C4-2B (cell line): ENCODE data around the gene SERPINA5.
"Not testable (repeated sequence)": the region's sequence is repeated elsewhere in the genome, so short reads cannot be mapped to it uniquely, and the experiment has no call there.

Experiments
- H3K27ac ChIP-seq: fragments of 450-650 bp; 2 replicates; pipeline ENCODE4 v1.5.1; 2017
- CTCF ChIP-seq: fragments of 450-650 bp; conservative IDR thresholded peaks from 2 replicates; pipeline ENCODE4 v1.5.1; 2017; ENCODE audit warnings: mild to moderate bottlenecking
- ZFX ChIP-seq: fragments of 450-650 bp; IDR thresholded peaks from 2 replicates; pipeline ENCODE4 v1.6.1; 2017

The SERPINA5 gene

GRCh38 chr14:94605361-94605760 is 24.1 kb downstream of the SERPINA5 start:
- TF ChIP-seq CTCF, result no peak
- TF ChIP-seq ZFX, result no peak
- H3K27ac ChIP-seq, result no peak overlapping the region

DNA sequence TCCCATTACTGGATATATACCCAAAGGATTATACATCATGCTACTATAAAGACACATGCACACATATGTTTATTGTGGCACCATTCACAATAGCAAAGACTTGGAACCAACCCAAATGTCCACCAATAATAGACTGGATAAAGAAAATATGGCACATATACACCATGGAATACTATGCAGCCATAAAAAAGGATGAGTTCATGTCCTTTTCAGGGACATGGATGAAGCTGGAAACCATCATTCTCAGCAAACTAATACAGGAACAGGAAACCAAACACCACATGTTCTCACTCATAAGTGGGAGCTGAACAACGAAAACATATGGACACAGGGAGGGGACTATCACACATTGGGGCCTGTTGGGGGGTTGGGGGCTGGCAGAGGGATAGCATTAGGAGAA is 27.7 kb downstream of the SERPINA5 start:
- H3K27ac ChIP-seq, result not testable (repeated sequence)

GRCh38 chr14:94611179-94611578 is 30.0 kb downstream of the SERPINA5 start:
- no peak for TF ChIP-seq CTCF
- TF ChIP-seq ZFX, result no peak
- no peak overlapping the region for H3K27ac ChIP-seq

DNA sequence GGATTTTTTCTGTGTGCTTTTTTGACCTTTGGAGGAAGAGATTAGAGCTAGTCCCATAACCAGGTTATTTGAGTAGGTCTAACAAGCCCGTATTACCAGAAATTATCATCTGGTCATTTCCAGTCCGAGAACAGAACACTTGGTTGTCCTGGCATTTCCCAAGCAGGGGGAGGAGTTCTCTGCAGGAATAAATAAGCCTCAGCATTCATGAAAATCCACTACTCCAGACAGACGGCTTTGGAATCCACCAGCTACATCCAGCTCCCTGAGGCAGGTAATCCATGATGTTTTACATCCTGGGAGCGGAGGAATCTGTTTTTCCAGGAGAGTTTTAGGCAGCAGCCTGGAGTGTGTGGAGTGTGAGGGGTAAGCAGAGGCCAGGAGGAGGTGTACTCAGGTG is 30.9 kb downstream of the SERPINA5 start, which contains the start of gene SERPINA3:
TSS of gene SERPINA3 (plus strand) at position 218 of the 400 bp plus-strand sequence. CDS start 2,051 bp downstream, outside the sequence.
- TF ChIP-seq ZFX (no peak), CTCF (no peak)
- H3K27ac ChIP-seq, result no peak within 1 kb of the TSS

DNA sequence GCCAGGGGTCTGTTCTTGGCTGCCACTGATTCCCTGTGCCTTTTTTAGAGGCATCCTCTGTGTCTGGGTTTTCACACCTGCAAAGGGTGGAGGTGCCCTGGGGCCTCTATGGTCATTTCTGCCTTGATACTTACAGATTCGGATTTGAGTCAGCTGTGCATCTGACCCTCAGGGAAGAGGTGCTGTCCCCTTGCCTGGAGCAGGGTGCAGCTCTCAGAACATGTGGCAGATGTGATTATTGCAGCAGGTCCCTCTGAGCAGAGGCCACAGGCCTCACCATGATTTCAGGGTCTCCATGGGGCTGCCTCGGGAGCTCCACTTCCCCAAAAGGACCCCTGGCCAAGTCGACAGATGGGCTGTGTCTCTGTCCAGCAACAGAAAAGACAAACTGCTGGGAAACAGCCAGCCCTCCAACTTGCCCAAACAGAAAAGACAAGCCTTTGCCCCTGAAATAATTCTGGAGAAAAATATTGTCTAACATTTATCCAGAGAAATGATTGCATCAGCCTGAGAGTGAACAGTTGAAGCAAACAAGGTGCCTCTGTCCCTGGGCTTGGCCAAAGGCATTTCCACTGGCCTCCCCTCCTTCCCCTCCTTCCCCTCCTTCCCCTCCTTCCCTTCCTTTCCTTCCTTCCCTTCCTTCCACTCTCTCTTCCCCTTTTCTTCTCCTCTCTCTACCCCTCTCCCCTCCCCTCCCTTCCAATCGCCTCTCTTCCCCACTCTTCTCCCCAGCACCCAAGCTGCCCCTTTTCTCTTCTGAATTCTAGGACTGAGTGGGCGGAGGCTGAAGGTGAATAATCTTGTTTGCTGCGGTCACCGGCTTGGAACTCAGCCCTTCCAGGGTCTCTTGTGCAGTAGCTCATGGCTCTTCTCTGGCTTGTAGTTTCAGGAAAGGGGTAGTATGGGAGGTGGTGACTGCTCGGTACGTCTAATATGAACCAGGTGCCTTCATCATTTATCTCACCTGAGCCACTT is 31.6 kb downstream of the SERPINA5 start:
- no peak overlapping the region for H3K27ac ChIP-seq
- no peak for TF ChIP-seq ZFX
- no peak for TF ChIP-seq CTCF

GRCh38 chr14:94613720-94614644 is 32.8 kb downstream of the SERPINA5 start:
- no peak for TF ChIP-seq ZFX
- no peak for TF ChIP-seq CTCF
- no peak overlapping the region for H3K27ac ChIP-seq

DNA sequence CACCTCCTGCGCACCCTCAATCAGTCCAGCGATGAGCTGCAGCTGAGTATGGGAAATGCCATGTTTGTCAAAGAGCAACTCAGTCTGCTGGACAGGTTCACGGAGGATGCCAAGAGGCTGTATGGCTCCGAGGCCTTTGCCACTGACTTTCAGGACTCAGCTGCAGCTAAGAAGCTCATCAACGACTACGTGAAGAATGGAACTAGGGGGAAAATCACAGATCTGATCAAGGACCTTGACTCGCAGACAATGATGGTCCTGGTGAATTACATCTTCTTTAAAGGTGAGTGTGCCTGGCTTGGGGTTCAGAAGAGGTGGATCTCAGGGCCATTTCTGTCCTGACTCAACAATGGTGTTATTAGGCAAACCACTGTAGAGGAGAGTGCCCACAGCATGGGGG is 33.6 kb downstream of the SERPINA5 start:
- no peak overlapping the region for H3K27ac ChIP-seq
- no peak for TF ChIP-seq CTCF
- TF ChIP-seq ZFX, result no peak
